ENCODE results near the gene RPN1. TPM values are rescaled to one million over a fixed set of nuclear protein-coding genes. Genes with fewer than 3 reads are reported as not detected.
A peak's percentile ranks its signal among the peaks of the same experiment; 100 is the strongest.

RPN1 gene
- total and polyA plus RNA-seq, 2 of the 13 experiments (the other 11 are each of a cell fraction or from before 2014, with no cell fraction given): 290 to 342 TPM

DNA sequence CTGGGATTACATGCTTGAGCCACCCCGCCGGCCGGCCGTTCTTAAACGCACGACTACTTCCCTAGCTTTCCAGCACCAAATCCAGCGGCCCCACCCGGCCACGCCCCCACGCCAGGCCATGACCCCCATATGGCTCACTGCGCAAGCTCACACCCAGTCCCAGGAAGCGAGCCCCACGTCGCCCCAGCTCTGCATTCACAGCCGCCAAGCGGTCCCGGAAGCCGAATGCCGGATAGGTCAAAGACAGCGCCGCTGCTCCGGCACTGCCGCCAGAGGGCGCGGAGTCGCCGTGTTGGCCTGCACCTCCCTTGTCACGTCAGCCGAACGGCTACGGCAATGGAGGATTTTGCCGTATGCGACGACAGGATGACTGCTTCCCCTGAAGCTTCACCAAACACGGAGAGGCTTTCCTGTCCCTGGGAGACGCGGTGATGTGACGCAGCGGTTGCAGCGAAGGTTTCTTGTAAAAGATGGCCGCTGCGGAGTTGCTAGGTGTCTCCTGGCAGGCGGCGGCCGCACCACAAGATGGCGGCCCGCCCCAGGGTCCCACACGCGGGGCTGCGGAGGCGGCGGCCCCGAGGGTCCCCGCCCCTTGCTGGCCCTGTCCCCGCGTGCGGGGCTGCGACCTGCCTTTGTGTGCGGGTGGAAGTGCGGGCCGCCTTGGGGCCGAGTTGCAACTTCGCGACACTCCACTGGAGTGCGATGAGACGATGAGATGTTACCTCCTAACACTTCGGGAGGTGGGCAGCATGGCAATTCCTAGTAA is 30.2 kb upstream of the RPN1 start (continued):
- TF ChIP-seq ELF4 (CRISPR knock-in tag; IDR thresholded peaks at IDR 0.05; ENCODE audit: borderline replicate concordance): peak; percentile 82
- no peak for TF ChIP-seq SNRNP70 (IDR thresholded peaks at IDR 0.05; ENCODE audit: low read depth, low read length)
- no peak for TF ChIP-seq ETS1 (CRISPR knock-in tag; IDR thresholded peaks at IDR 0.05)
- no peak for TF ChIP-seq PHB2 (IDR thresholded peaks at IDR 0.05; ENCODE audit: partially characterized antibody)
- TF ChIP-seq ZNF235 (CRISPR knock-in tag; IDR thresholded peaks at IDR 0.05; ENCODE audit: borderline replicate concordance): no peak
- peak; percentile 97 for TF ChIP-seq ZNF407 (CRISPR knock-in tag; IDR thresholded peaks at IDR 0.05; ENCODE audit: not compliant biosample characterization)
- TF ChIP-seq, protein P1, sequence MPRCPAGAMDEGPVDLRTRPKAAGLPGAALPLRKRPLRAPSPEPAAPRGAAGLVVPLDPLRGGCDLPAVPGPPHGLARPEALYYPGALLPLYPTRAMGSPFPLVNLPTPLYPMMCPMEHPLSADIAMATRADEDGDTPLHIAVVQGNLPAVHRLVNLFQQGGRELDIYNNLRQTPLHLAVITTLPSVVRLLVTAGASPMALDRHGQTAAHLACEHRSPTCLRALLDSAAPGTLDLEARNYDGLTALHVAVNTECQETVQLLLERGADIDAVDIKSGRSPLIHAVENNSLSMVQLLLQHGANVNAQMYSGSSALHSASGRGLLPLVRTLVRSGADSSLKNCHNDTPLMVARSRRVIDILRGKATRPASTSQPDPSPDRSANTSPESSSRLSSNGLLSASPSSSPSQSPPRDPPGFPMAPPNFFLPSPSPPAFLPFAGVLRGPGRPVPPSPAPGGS (CRISPR knock-in tag; IDR thresholded peaks at IDR 0.05): peak; percentile 96
- TF ChIP-seq ZNF83 (CRISPR knock-in tag; IDR thresholded peaks at IDR 0.05; ENCODE audit: borderline replicate concordance): no peak; the same call in 1 of the 2 replicates
- peak; percentile 41; the same call in 1 of the 2 replicates for TF ChIP-seq ZNF17 (CRISPR knock-in tag; IDR thresholded peaks at IDR 0.05)
- TF ChIP-seq ZNF124 (CRISPR knock-in tag; IDR thresholded peaks at IDR 0.05): peak; percentile 22; the same call in 1 of the 2 replicates
- TF ChIP-seq ZNF674 (CRISPR knock-in tag; IDR thresholded peaks at IDR 0.05; ENCODE audit: low read depth): no peak; the same call in 1 of the 2 replicates
- peak; percentile 97 for TF ChIP-seq MYC (CRISPR knock-in tag; IDR thresholded peaks at IDR 0.05; ENCODE audit: borderline replicate concordance)
- no peak for TF ChIP-seq CEBPG (CRISPR knock-in tag; IDR thresholded peaks at IDR 0.05)
- no peak for TF ChIP-seq PRDM4 (CRISPR knock-in tag; IDR thresholded peaks at IDR 0.05; ENCODE audit: borderline replicate concordance)
- TF ChIP-seq MTF2 (CRISPR knock-in tag; IDR thresholded peaks at IDR 0.05; ENCODE audit: borderline replicate concordance): peak; percentile 99
- TF ChIP-seq ZBTB42 (CRISPR knock-in tag; IDR thresholded peaks at IDR 0.05): no peak

All from HepG2 (cell line).